IMR-90 (cell line): ENCODE measurements around the gene ZNF335.

Experiments
- BHLHE40 ChIP-seq: fragments of 150-350 bp; IDR thresholded peaks from 2 replicates; pipeline ENCODE4 v1.6.1; 2016; ENCODE audit warnings: mild to moderate bottlenecking, low read depth, low read length
- CEBPB ChIP-seq: IDR thresholded peaks from 2 replicates; pipeline ENCODE4 v1.6.1; 2012; ENCODE audit warnings: low read depth, low read length, improper control_type of control experiment
- FOS ChIP-seq: fragments of 150-350 bp; IDR thresholded peaks from 2 replicates; pipeline ENCODE4 v1.6.1; 2016; ENCODE audit warnings: low read depth, low read length
- MXI1 ChIP-seq: IDR thresholded peaks from 2 replicates; pipeline ENCODE4 v1.6.1; 2012; ENCODE audit warnings: low read depth, mild to moderate bottlenecking, low read length, moderate library complexity, borderline replicate concordance
- POLR2A ChIP-seq: IDR thresholded peaks from 2 replicates; pipeline ENCODE4 v1.6.1; 2012; ENCODE audit warnings: mild to moderate bottlenecking, low read depth, low read length
- RAD21 ChIP-seq: IDR thresholded peaks from 2 replicates; pipeline ENCODE4 v1.6.1; 2012; ENCODE audit warnings: low read length, improper control_type of control experiment
- RFX5 ChIP-seq: IDR thresholded peaks from 2 replicates; pipeline ENCODE4 v1.8.0; 2012; ENCODE audit warnings: low read depth, mild to moderate bottlenecking, low read length, moderate library complexity
- TF ChIP-seq, protein P1 (sequence below): conservative IDR thresholded peaks from 2 replicates; pipeline ENCODE4 v1.5.1; 2012; ENCODE audit warnings: mild to moderate bottlenecking, low read depth, low read length, improper control_type of control experiment
- TF ChIP-seq, protein P2 (sequence below): fragments of 150-350 bp; IDR thresholded peaks from 2 replicates; pipeline ENCODE4 v1.6.1; 2017; ENCODE audit warnings: mild to moderate bottlenecking, antibody characterized with exemption, low read length, low read depth
- TF ChIP-seq, protein P3 (sequence below): fragments of 150-350 bp; IDR thresholded peaks from 2 replicates; pipeline ENCODE4 v1.6.1; 2016; ENCODE audit warnings: low read depth, mild to moderate bottlenecking, low read length, moderate library complexity, borderline replicate concordance

DNA sequence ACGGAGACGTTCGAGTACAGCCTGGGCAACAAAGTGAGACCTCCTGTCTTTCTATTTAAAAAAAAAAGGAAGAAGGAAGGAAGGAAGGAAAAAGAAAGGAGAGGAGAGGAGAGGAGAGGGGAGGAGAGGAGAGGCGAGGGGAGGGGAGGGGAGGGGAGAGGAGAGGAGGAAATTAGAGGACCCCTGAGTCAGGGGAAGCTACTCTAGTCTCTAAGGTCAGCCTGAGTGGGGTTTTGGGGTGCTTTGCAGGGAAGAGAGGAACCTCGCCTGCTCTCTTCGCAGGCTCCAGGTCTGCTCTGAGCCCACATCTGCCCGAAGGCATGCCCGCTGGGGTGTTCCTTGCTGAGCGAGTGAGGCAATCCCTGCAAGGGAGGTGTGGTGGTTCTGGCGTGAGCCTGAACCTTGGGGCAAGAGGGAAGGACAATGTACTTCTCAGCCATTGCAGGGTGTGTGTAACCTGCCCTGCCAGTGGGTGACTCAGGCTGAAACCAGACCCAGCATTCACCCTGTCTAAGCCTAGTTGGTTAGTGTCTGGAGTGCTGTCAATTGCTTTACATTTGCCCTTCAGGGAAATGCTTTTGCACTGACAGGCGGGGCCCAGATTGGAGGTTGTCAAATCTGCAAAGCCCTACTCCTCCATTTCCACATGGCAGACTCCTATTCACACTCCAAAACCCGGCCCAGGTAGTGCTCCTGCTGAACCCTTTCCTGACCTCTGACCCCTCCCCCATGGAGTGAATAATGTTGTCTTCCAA lies 21.4 kb upstream of the ZNF335 start:
- TF ChIP-seq, protein P1, sequence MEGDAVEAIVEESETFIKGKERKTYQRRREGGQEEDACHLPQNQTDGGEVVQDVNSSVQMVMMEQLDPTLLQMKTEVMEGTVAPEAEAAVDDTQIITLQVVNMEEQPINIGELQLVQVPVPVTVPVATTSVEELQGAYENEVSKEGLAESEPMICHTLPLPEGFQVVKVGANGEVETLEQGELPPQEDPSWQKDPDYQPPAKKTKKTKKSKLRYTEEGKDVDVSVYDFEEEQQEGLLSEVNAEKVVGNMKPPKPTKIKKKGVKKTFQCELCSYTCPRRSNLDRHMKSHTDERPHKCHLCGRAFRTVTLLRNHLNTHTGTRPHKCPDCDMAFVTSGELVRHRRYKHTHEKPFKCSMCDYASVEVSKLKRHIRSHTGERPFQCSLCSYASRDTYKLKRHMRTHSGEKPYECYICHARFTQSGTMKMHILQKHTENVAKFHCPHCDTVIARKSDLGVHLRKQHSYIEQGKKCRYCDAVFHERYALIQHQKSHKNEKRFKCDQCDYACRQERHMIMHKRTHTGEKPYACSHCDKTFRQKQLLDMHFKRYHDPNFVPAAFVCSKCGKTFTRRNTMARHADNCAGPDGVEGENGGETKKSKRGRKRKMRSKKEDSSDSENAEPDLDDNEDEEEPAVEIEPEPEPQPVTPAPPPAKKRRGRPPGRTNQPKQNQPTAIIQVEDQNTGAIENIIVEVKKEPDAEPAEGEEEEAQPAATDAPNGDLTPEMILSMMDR, result no peak
- TF ChIP-seq, protein P2, sequence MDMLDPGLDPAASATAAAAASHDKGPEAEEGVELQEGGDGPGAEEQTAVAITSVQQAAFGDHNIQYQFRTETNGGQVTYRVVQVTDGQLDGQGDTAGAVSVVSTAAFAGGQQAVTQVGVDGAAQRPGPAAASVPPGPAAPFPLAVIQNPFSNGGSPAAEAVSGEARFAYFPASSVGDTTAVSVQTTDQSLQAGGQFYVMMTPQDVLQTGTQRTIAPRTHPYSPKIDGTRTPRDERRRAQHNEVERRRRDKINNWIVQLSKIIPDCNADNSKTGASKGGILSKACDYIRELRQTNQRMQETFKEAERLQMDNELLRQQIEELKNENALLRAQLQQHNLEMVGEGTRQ, result no peak
- no peak for TF ChIP-seq POLR2A
- no peak for TF ChIP-seq RFX5
- no peak for TF ChIP-seq FOS
- TF ChIP-seq MXI1, result no peak
- TF ChIP-seq RAD21, result no peak
- TF ChIP-seq, protein P3, sequence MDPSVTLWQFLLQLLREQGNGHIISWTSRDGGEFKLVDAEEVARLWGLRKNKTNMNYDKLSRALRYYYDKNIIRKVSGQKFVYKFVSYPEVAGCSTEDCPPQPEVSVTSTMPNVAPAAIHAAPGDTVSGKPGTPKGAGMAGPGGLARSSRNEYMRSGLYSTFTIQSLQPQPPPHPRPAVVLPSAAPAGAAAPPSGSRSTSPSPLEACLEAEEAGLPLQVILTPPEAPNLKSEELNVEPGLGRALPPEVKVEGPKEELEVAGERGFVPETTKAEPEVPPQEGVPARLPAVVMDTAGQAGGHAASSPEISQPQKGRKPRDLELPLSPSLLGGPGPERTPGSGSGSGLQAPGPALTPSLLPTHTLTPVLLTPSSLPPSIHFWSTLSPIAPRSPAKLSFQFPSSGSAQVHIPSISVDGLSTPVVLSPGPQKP, result no peak
- TF ChIP-seq BHLHE40, result no peak
- no peak for TF ChIP-seq CEBPB
